Measurements from ENCODE around the gene RAET1L.
"Not testable (repeated sequence)": the region's sequence is repeated elsewhere in the genome, so short reads cannot be mapped to it uniquely, and the experiment has no call there.

Gene RAET1L

GRCh38 chr6:150001295-150002008 lies 23.9 kb downstream of the RAET1L start:
- Histone ChIP-seq H3K27ac (peak overlapping the region in 1 of 21 experiments; percentile 23), H3K4me3 (no peak overlapping the region)

- no peak overlapping the region for H3K4me3 ChIP-seq
- H3K27ac ChIP-seq, result no peak overlapping the region
These were observed 25.7 kb downstream of the RAET1L start for GRCh38 chr6:149999636-150000035.

DNA sequence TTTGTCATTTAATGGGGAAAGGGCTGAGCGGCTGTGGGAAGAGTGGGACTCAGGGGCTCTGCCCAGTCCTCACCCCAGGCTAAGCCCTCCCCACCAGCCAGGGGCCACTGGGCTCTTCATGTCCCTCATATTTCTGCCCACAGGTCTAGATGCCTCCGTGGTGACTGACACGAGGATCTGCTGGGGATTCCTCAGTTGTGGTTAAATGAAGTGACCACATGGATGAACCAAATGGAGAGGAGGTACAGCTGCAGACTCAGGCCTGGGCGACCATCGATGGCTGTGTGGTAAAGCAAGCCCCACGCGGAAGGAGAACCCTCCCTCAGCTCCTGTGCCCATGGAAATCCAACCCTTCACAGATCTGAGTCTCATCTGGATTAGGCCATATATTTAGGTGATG lies 29.4 kb downstream of the RAET1L start:
- Histone ChIP-seq H3K27ac (no peak overlapping the region), H3K4me3 (no peak overlapping the region)

- no peak overlapping the region for H3K27ac ChIP-seq
- no peak overlapping the region for H3K4me3 ChIP-seq
These were observed 30.0 kb downstream of the RAET1L start for GRCh38 chr6:149995235-149995750.

DNA sequence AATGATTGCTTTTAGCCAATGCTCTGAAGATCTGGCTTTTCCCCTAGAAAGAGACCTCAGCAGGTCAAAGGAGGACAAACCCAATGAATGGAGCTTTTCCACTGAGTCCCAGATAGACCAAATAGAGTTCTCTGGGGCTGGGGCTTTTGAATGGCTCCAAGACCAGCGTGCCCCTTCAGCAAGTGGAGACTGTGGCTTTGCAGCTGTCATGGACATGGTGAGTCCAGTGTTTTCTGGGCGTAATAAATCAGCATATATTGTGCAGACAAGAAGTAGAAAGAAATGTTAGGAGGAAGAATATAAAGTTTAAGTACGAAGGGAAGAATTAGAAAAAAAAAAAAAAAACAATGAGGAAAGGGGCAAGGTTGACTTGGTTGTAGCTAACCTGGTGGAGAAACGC lies 33.5 kb downstream of the RAET1L start:
- Histone ChIP-seq H3K4me3 (no peak overlapping the region), H3K27ac (no peak overlapping the region)

DNA sequence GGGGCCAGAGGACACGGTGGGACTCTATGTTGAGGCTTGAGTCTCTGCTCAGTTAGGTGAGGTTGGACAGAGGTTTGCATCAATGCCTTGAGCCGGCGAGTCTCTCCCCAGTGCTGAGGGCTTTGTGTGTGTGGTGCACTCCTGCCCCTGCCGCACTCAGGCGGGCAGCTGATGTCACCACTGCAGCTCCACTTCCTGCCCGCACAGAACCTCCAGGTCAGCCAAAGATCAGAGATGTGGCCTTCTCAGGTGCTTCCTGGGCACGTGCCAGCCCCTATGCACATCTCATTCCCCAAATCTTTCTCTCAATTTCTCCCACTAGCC lies 33.9 kb downstream of the RAET1L start:
- H3K4me3 ChIP-seq, H3K27ac ChIP-seq: not testable (repeated sequence)

DNA sequence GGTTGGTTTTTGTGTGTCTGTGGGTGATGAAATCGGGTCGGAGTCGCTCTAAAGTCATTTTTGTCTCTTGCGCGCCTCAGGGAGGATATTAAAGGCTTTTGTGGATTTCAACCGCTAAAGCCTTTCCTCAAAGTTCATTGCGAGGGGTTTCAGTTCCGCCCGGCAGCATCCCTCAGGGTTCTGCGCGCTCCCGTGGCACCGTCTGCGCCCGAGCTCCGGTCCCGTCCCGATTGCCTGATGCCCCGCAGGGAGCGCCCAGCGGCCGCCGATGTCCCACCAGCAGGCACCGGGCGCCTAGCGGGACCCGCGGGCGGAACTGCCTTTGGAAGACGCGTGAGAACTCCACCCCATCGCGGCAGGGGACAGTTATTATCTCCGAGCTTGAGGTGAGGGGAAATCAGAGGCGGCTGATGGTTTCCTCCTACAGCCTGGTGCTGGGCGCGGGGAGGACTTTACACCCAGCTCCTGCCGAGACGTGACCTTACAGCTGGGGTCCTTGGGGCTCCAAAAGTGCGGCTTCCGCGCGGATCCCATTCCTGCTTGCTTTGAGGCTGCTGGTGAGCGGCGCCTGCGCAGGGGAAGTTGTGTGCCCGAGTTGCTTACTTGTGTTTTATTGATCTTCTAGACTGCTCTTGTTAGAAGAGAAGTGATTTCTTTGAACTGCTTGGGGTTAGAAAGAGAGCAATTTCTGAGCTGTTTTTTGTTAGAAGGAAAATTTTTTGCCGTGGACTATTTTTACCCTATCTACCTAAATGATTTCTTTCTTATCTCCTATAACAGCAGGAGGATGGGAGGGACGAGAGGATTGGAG lies 34.5 kb downstream of the RAET1L start:
- H3K4me3 ChIP-seq, result peak overlapping the region in 5 of 7 experiments; percentile 0 to 19 (median 9)
- no peak overlapping the region for H3K27ac ChIP-seq

- Histone ChIP-seq H3K27ac (no peak overlapping the region), H3K4me3 (peak overlapping the region in 4 of 7 experiments; percentile 0 to 13 (median 6))
These were observed 35.1 kb downstream of the RAET1L start for GRCh38 chr6:149990212-149990660.

DNA sequence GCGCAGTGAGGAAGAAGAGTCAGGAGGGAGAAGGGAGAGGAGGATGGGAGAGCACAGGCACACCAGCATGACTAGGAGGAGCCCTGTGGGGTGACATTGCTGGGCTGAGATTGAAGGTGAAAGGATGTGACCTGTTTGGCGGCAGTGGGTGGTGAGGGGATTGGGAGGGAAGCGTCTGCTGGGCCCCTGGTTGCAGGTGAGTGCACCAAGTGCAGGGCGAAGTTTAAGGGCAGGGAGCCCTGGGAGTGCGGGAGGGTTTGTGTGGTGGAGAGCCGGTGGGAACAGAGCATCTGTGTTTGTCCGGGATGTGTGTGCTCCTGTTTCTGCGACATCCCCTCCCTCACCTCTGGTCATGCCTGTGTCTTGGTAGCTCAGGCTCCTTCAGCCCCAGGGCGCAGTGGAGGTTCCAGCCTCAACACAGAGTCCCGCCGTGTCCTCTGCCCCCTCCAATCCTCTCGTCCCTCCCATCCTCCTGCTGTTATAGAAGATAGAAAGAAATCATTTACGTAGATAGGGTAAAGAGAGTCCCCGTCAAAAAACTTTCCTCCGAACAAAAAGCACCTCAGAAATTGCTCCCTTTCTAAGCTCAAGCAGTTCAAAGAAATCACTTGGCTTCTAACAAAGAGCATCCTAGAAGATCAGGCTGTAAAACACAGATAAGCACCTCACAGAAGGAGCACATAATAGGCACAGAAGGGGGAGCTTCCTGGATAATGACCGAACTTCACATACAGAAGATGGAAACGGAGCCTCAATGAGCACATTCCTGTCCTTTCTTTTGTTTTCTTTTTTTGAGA lies 36.6 kb downstream of the RAET1L start:
- no peak overlapping the region for H3K27ac ChIP-seq

DNA sequence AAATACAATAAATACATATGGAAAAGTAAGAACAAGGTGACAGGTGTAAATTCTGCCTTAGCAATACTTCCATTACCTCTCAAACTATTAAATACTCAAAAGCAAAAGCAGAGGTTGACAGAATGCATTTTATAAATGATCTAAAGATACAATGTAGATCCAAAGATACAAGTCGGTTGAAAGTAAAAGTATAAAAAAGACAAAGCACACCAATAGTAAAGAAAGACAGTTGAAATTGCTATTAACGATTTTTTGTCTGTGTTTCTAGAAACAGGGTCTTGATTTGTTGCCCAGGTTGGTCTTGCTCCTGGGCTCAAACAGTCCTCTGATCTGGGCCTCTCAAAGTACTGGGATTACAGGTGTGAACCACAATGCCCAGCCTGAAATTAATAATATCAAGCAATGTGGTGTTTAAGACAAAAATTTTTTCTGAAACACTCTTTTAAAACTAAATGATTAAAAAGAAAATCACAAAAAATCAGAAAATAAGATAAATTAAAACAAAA lies 37.7 kb downstream of the RAET1L start:
- no peak overlapping the region for H3K27ac ChIP-seq
- H3K4me3 ChIP-seq, result no peak overlapping the region

More for the DNA sequence above, 36.6 kb downstream of the RAET1L start:
- H3K4me3 ChIP-seq, result no peak overlapping the region

GRCh38 chr6:149985481-149985937 lies 39.8 kb downstream of the RAET1L start:
- no peak overlapping the region for H3K27ac ChIP-seq
- H3K4me3 ChIP-seq, result no peak overlapping the region

DNA sequence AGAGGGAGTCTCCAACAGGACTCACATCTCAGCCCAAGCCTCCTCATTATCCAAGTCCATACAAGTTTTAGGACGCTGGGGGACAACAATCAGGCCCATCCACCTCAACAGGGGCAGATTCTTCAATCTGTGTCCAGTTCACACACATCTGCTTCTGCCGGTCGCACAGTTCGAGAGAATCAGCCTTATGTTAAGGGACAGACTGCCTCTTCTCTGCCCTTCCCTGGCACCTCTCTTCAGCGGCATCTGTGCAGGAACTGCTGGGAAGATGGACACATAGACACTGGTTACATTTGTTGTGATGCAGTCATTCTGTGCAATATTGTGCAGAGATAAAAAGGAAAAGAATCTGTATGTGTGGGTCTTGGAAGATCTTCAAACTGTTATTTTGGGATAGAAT lies 40.6 kb downstream of the RAET1L start:
- no peak overlapping the region for H3K27ac ChIP-seq
- no peak overlapping the region for H3K4me3 ChIP-seq

DNA sequence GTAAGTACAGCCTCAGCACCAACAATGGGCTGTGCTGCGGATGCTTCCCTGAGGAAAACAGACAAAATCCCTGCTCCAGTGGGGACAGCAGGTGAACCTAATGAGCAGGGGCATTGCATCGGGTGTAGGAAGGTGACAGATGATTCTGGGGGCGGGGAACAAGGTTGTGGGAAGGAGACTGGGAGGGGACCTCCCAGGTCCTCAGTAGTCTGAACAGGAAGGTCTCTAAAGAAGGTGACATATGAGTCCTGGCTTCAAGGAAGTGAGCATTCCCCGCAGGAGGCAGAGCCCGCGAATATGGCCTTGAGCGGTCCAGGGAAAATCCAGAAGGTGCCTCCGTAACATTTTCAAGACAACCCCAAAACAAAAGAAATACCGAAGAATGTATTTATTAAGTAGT lies 42.2 kb downstream of the RAET1L start:
- H3K27ac ChIP-seq, result no peak overlapping the region
- H3K4me3 ChIP-seq, result no peak overlapping the region

GRCh38 chr6:149979293-149979692 lies 46.0 kb downstream of the RAET1L start:
- Histone ChIP-seq H3K4me3 (no peak overlapping the region), H3K27ac (no peak overlapping the region)

DNA sequence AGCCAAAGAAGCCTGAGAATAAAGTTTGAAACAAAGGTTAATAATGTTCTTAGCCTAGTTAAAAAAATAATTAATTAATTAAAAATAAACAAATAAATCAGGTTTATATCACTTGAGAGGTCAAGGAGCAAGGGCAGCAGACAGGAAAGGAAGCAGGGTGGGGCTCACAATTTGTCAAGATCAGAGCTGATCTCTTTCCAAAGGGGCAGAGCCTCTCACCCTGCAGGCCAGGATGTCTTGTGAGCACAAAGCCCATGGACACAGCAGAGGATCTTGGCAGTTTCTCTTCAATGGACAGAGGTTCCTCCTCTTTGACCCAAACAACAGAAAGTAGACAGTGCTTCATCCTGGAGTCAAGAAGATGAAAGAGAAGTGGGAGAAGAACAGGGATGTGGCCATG lies 46.7 kb downstream of the RAET1L start:
- no peak overlapping the region for H3K27ac ChIP-seq
- no peak overlapping the region for H3K4me3 ChIP-seq

GRCh38 chr6:149977221-149977620 lies 48.1 kb downstream of the RAET1L start:
- no peak overlapping the region for H3K4me3 ChIP-seq
- H3K27ac ChIP-seq, result no peak overlapping the region

- Histone ChIP-seq H3K4me3 (no peak overlapping the region), H3K27ac (no peak overlapping the region)
These were observed 49.9 kb downstream of the RAET1L start for GRCh38 chr6:149975400-149975799.

DNA sequence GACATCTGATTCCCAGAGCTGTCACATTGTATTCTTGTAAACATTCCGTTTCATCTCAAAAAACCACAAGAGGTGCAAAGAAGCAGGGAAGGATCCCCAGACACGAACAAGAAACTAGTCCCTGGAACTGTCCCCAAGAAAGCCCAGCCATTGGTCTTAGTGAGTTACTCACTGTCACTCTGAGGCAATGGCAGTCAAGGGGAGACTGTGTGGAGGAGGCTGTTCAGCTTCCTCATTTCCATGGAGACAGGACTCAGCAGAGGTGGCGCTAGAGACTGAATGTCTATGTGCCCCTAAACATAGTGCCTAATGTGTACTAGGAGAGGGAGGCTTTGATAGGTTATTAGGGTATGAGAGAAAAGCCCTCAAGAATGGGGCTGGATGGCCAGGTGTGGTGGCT lies 50.5 kb downstream of the RAET1L start:
- no peak overlapping the region for H3K4me3 ChIP-seq
- no peak overlapping the region for H3K27ac ChIP-seq

GRCh38 chr6:149974394-149974793 lies 50.9 kb downstream of the RAET1L start:
- H3K4me3 ChIP-seq, H3K27ac ChIP-seq: not testable (repeated sequence)

GRCh38 chr6:149969635-149970034 lies 55.7 kb downstream of the RAET1L start:
- Histone ChIP-seq H3K4me3 (no peak overlapping the region), H3K27ac (no peak overlapping the region)

Data from skin epidermis (tissue), 12 donors.